PFSK-1 (cell line): ENCODE results near the gene PIGZ.

ENCODE experiments used
- POLR2AphosphoS5 ChIP-seq: IDR thresholded peaks from 2 replicates; pipeline ENCODE4 v1.6.1; 2012; ENCODE audit warnings: low read depth, mild to moderate bottlenecking, control low read depth, low read length, moderate library complexity
- REST ChIP-seq, 2 experiments: IDR thresholded peaks; 2 replicates each; pipeline versions ENCODE4 v1.6.1 to v1.8.0; 2011 to 2012; ENCODE audit warnings: low read depth in 2 of 2, low read length in 2 of 2, control low read depth in 1 of 2, inconsistent platforms in 1 of 2, mild to moderate bottlenecking in 1 of 2, moderate library complexity in 1 of 2; ENCODE audit not compliant: insufficient read depth in 1 of 2

GRCh38 chr3:197003461-197004385 is 35.1 kb upstream of the PIGZ start:
- TF ChIP-seq REST (IDR thresholded peaks at IDR 0.05; ENCODE audit: insufficient read depth in 1 of 2, low read depth in 2 of 2, low read length in 2 of 2) (no peak), POLR2AphosphoS5 (no peak)
